ENCODE measurements around the gene COX7B2. TPM values are rescaled to one million over a fixed set of nuclear protein-coding genes. Genes with fewer than 3 reads are reported as not detected.

The COX7B2 gene
- total and polyA plus RNA-seq, 9 of the 15 experiments (the other 6 are each of a cell fraction or from before 2014, with no cell fraction given), result 0.33 to 3.5 (median 0.67) TPM; not detected in 3

DNA sequence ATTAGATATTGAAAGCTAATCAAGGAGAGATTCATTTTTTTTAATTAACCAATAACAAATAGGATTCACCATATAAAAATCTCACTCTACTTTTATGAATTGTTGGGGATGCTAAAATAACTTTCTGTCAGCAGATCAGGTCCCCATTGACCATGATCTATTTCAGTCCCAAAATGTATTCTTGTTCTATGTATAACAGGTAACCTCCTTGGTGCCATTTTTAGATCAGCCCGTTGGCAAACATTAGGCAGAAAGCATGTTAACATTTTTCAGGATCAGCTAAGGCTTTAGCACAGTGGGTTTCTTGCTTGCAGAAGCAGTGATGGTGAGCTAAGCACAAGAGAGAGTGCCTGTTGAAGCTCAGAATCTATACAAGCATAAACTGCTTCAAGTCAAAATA, 40.8 kb upstream of the COX7B2 start:
- H3K4me2 ChIP-seq (ENCODE audit: insufficient read depth, low read length), result no peak overlapping the region
- in situ Hi-C loops (cut with MboI), result no loop called here
- H3K27me3 ChIP-seq (ENCODE audit: control insufficient read depth in 2 of 2, insufficient read depth in 2 of 2, low read length in 2 of 2), result no peaks in the 10 kb centered on the region
- no TSS peak for BruUV-seq (replicated peaks)
- H3K79me2 ChIP-seq (ENCODE audit: control insufficient read depth, insufficient read depth, low read length), result no peaks in the 10 kb centered on the region
- no peaks in the 10 kb centered on the region for H3K36me3 ChIP-seq (ENCODE audit: control insufficient read depth, insufficient read depth, low read length)
- H3K9me3 ChIP-seq (replicated peaks; ENCODE audit: control insufficient read depth, insufficient read depth, low read depth, low read length), result no peaks in the 10 kb centered on the region
- intact Hi-C loops (cut with micrococcal nuclease), result no loop called here
- no peak overlapping the region for H3K4me3 ChIP-seq
- POLR2A ChIA-PET, result no interaction called here
- WGBS (ENCODE audit: insufficient coverage, low coverage, missing lambda C conversion rate), result 0% methylated on average over 1 of the region's 1 CpG
- ATAC-seq, result no peak
- H3K4me1 ChIP-seq (replicated peaks in 1 of 2; ENCODE audit: control insufficient read depth in 2 of 2, insufficient read depth in 2 of 2, low read length in 2 of 2), result no peaks in the 10 kb centered on the region
- no peak overlapping the region for H3K27ac ChIP-seq (ENCODE audit: extremely low read depth, low read depth, low read length)
- H3K9me1 ChIP-seq (ENCODE audit: control insufficient read depth, insufficient read depth, low read length), result no peaks in the 10 kb centered on the region
- FAIRE-seq, result no peak
- H4K20me1 ChIP-seq (replicated peaks; ENCODE audit: control insufficient read depth, insufficient read depth, low read length), result no peaks in the 10 kb centered on the region
- H2AFZ ChIP-seq (ENCODE audit: low read depth, low read length), result no peak overlapping the region
- TF ChIP-seq JUN (IDR thresholded peaks at IDR 0.05; ENCODE audit: borderline replicate concordance, low read depth, low read length) (no peak), JUN (CRISPR knock-in tag; IDR thresholded peaks at IDR 0.05; ENCODE audit: borderline replicate concordance) (no peak), CBX5 (IDR thresholded peaks at IDR 0.05; ENCODE audit: borderline replicate concordance, low read depth) (no peak), HDAC3 (IDR thresholded peaks at IDR 0.05; ENCODE audit: borderline replicate concordance, partially characterized antibody) (no peak), HMGN3 (IDR thresholded peaks at IDR 0.05; ENCODE audit: borderline replicate concordance, extremely low read depth, insufficient read length, low read depth, low read length) (no peak)
- CTCF ChIA-PET (ENCODE audit: low intra/inter-chr PET ratio), result no interaction called here
- no peak overlapping the region for H3K9ac ChIP-seq (ENCODE audit: insufficient read depth in 1 of 2, low read depth in 2 of 2, low read length in 2 of 2)
- DNase-seq (ENCODE audit: extremely low read depth in 1 of 4, low spot score in 3 of 4), result no peak

DNA sequence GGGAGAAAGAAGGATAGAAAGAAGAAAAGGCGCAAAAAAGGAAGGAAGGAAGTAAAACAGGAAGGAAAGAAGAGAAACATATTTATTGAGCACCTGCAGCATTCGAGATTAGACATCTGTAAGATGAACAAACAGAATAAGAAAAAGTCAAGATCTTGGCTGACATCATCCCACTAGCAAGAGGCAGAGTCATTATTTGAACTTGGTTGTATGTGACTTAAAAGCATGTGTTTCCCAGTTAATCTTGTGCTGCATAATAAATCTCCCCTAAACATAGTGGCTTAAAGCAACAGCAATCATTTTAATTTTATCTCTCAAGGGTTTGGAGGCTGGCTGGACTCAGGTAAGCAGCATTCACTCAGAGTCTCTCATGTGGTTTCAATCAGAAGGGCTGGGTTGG, 38.5 kb upstream of the COX7B2 start:
- ChIA-PET POLR2A (no interaction called here), CTCF (ENCODE audit: low intra/inter-chr PET ratio) (no interaction called here)
- ATAC-seq, result no peak
- no peak overlapping the region for H2AFZ ChIP-seq (ENCODE audit: low read depth, low read length)
- no peaks in the 10 kb centered on the region for H3K27me3 ChIP-seq (ENCODE audit: control insufficient read depth in 2 of 2, insufficient read depth in 2 of 2, low read length in 2 of 2)
- H3K36me3 ChIP-seq (ENCODE audit: control insufficient read depth, insufficient read depth, low read length), result no peaks in the 10 kb centered on the region
- no peak overlapping the region for H3K9ac ChIP-seq (ENCODE audit: insufficient read depth in 1 of 2, low read depth in 2 of 2, low read length in 2 of 2)
- BruUV-seq (replicated peaks), result no TSS peak
- no peak overlapping the region for H3K27ac ChIP-seq (ENCODE audit: extremely low read depth, low read depth, low read length)
- no peaks in the 10 kb centered on the region for H3K9me1 ChIP-seq (ENCODE audit: control insufficient read depth, insufficient read depth, low read length)
- no peaks in the 10 kb centered on the region for H3K4me1 ChIP-seq (replicated peaks in 1 of 2; ENCODE audit: control insufficient read depth in 2 of 2, insufficient read depth in 2 of 2, low read length in 2 of 2)
- 0% methylated on average over 2 of the region's 2 CpGs for WGBS (ENCODE audit: insufficient coverage, low coverage, missing lambda C conversion rate)
- no peak for FAIRE-seq
- no peak overlapping the region for H3K4me3 ChIP-seq
- H4K20me1 ChIP-seq (replicated peaks; ENCODE audit: control insufficient read depth, insufficient read depth, low read length), result no peaks in the 10 kb centered on the region
- H3K79me2 ChIP-seq (ENCODE audit: control insufficient read depth, insufficient read depth, low read length), result no peaks in the 10 kb centered on the region
- no peaks in the 10 kb centered on the region for H3K9me3 ChIP-seq (replicated peaks; ENCODE audit: control insufficient read depth, insufficient read depth, low read depth, low read length)
- in situ Hi-C loops (cut with MboI) (no loop called here), intact Hi-C loops (cut with micrococcal nuclease) (no loop called here)
- no peak overlapping the region for H3K4me2 ChIP-seq (ENCODE audit: insufficient read depth, low read length)
- DNase-seq (ENCODE audit: extremely low read depth in 1 of 4, low spot score in 3 of 4), result no peak
- TF ChIP-seq, protein P1, sequence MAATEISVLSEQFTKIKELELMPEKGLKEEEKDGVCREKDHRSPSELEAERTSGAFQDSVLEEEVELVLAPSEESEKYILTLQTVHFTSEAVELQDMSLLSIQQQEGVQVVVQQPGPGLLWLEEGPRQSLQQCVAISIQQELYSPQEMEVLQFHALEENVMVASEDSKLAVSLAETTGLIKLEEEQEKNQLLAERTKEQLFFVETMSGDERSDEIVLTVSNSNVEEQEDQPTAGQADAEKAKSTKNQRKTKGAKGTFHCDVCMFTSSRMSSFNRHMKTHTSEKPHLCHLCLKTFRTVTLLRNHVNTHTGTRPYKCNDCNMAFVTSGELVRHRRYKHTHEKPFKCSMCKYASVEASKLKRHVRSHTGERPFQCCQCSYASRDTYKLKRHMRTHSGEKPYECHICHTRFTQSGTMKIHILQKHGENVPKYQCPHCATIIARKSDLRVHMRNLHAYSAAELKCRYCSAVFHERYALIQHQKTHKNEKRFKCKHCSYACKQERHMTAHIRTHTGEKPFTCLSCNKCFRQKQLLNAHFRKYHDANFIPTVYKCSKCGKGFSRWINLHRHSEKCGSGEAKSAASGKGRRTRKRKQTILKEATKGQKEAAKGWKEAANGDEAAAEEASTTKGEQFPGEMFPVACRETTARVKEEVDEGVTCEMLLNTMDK (IDR thresholded peaks at IDR 0.05; ENCODE audit: borderline replicate concordance, insufficient read depth, low read depth, low read length, poor library complexity, severe bottlenecking), result no peak
- no peak for TF ChIP-seq NFXL1 (CRISPR knock-in tag; IDR thresholded peaks at IDR 0.05)
- TF ChIP-seq, protein P2, sequence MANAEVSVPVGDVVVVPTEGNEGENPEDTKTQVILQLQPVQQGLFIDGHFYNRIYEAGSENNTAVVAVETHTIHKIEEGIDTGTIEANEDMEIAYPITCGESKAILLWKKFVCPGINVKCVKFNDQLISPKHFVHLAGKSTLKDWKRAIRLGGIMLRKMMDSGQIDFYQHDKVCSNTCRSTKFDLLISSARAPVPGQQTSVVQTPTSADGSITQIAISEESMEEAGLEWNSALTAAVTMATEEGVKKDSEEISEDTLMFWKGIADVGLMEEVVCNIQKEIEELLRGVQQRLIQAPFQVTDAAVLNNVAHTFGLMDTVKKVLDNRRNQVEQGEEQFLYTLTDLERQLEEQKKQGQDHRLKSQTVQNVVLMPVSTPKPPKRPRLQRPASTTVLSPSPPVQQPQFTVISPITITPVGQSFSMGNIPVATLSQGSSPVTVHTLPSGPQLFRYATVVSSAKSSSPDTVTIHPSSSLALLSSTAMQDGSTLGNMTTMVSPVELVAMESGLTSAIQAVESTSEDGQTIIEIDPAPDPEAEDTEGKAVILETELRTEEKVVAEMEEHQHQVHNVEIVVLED (CRISPR knock-in tag; IDR thresholded peaks at IDR 0.05), result no peak
- no peak for TF ChIP-seq GATAD2B (IDR thresholded peaks at IDR 0.05; ENCODE audit: borderline replicate concordance)
- no peak for TF ChIP-seq TAL1 (IDR thresholded peaks at IDR 0.05)
- no peak for TF ChIP-seq ZNF274 (IDR thresholded peaks at IDR 0.05; ENCODE audit: borderline replicate concordance, low read depth, low read length)
